Activated naive CD4-positive, alpha-beta T cell treated with anti-CD3 and anti-CD28 coated beads, Interleukin-2, amount 50 U/mL, for 24 hours (primary cell): ENCODE results near the gene TMIGD3.

Source experiments
- H3K27ac Mint-ChIP-seq: one replicate; pipeline ENCODE4 v1.8.0; 2021; ENCODE audit warnings: mild to moderate bottlenecking, mixed read lengths
- H3K27me3 Mint-ChIP-seq: one replicate; pipeline ENCODE4 v1.8.0; 2021; ENCODE audit warnings: mixed read lengths
- H3K36me3 Mint-ChIP-seq: one replicate; pipeline ENCODE4 v1.8.0; 2021; ENCODE audit warnings: mixed read lengths
- H3K4me1 Mint-ChIP-seq: one replicate; pipeline ENCODE4 v1.8.0; 2021; ENCODE audit warnings: mixed read lengths
- H3K4me3 Mint-ChIP-seq: one replicate; pipeline ENCODE4 v1.8.0; 2021; ENCODE audit warnings: mild to moderate bottlenecking, mixed read lengths
- H3K9me3 Mint-ChIP-seq: one replicate; pipeline ENCODE4 v1.8.0; 2021; ENCODE audit warnings: mixed read lengths

The TMIGD3 gene

DNA sequence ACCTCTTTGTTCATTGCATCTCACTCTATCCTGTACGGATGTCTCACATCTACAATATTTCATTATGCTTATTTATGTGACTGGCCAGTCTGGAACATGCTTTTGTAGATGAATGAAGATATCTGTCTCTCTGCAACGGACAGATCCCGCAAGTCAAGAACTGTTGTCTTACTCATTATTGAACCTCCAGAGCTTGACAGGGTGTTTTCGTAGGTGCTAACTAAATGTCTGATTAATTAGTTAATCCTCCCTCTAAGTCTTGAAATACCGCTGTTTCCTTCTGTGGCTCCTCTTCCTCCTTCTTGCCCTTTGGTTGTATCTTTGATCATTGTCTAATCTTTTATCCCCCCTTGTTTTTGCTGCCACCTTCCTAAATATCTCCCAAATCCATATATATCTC lies 32.8 kb downstream of the TMIGD3 start:
- Mint-ChIP-seq H3K27ac (no peak overlapping the region), H3K27me3 (no peaks in the 10 kb centered on the region), H3K36me3 (peaks cover 6% of the 10 kb centered on the region), H3K4me3 (no peak overlapping the region), H3K4me1 (peaks cover 28% of the 10 kb centered on the region), H3K9me3 (no peaks in the 10 kb centered on the region)

DNA sequence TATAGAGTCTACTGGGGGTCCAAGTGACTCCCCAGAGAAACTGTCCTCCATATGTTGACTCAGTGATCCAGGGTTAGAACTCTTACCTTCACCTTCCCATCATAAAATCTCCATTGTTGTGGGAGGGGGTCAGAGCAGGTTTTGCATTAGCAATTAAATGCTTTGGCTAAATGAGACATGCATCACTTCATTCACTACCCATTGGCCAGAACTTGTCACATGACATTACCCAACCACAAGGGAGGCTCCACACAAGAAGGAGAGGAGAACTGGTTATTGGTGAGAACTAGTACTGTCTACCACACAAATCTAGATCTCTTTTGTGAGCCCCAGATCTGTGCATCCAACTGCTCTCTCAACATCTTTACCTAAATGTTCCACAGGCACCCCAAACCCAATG lies 33.9 kb downstream of the TMIGD3 start:
- Mint-ChIP-seq H3K36me3 (peaks cover 9% of the 10 kb centered on the region), H3K27ac (no peak overlapping the region), H3K27me3 (no peaks in the 10 kb centered on the region), H3K4me1 (peaks cover 25% of the 10 kb centered on the region), H3K4me3 (no peak overlapping the region), H3K9me3 (no peaks in the 10 kb centered on the region)

DNA sequence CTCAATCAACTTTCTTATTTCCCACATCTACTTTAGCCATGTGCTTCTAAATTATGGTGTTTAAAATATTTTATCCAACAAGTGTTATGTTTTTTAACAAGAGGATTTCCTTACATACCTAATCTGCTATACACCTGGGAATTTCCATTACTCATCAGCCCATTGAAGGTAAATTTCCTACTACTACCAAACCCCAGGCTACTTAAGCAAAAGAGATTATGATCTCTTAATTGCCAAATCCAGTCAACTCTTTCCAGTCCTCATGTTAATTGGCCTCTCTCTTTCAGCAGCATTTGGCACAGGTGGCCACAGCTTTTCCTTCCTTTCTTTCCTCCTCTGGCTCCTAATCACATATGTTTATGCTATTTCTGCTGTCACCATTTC lies 34.7 kb downstream of the TMIGD3 start:
- H3K4me3 Mint-ChIP-seq: no peak overlapping the region
- H3K4me1 Mint-ChIP-seq: peaks cover 28% of the 10 kb centered on the region
- no peak overlapping the region for H3K27ac Mint-ChIP-seq
- no peaks in the 10 kb centered on the region for H3K27me3 Mint-ChIP-seq
- H3K36me3 Mint-ChIP-seq: peaks cover 12% of the 10 kb centered on the region
- H3K9me3 Mint-ChIP-seq: no peaks in the 10 kb centered on the region

DNA sequence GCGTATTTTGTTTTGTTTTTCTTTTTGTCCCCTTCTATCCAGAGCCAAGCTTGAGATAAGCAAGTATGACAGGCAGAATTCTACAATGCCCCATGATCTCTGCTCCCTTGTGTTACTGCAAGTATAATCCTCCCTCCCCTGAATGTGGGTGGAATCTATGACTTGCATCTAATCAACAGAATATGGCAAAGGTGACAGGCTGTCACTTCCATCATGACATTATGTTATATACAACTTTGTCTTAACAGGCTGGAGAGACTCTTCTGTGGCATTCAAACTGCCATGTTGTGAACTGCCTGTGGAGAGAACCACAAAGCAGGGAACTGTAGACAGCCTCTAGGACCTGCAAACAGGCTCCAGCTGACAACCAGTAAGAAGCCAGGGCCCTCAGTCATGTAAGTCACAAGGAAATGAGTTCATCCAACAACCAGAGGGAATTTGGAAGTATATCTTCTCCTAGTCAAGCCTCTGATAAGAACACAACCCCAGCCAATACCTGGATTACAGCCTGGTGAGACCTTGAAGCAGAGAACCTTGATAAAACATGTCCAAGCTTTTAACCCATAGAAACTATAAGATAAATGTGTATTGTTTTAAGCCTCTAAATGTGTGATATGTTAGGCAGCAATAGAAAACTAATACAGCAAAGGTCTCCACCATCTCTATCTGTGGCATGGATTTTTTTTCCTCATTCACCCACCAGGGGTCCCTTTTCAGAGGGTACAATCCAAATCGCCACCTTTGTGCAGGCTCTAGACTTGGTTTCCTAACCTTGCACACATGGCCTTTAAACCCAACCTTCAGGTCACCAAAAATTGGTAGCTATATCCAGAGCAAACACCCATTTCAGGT lies 35.3 kb downstream of the TMIGD3 start:
- H3K27ac Mint-ChIP-seq: peak overlapping the region; percentile 25
- peaks cover 15% of the 10 kb centered on the region for H3K36me3 Mint-ChIP-seq
- H3K4me1 Mint-ChIP-seq: peaks cover 29% of the 10 kb centered on the region
- H3K9me3 Mint-ChIP-seq: no peaks in the 10 kb centered on the region
- no peaks in the 10 kb centered on the region for H3K27me3 Mint-ChIP-seq
- no peak overlapping the region for H3K4me3 Mint-ChIP-seq

DNA sequence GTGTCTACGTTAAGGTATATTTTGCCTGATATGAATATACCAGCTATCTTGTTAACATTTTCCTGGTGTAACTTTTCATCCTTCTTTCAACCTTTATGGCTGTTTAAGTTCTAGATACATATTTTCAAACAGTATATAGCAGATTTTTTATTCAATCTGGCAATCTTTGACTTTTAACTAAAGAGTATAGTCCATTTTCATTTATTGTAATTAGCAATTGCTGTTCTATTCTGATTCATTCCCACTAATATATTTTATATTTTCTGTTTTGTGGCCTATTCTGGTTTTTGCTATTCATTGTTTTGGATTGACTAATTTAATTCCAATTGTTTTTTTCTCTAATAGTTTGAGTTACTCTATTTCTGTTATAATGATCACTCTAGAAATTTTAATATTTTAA lies 37.0 kb downstream of the TMIGD3 start:
- H3K27me3 Mint-ChIP-seq: no peaks in the 10 kb centered on the region
- no peak overlapping the region for H3K27ac Mint-ChIP-seq
- H3K9me3 Mint-ChIP-seq: no peaks in the 10 kb centered on the region
- peaks cover 32% of the 10 kb centered on the region for H3K4me1 Mint-ChIP-seq
- H3K36me3 Mint-ChIP-seq: peaks cover 17% of the 10 kb centered on the region
- H3K4me3 Mint-ChIP-seq: no peak overlapping the region

DNA sequence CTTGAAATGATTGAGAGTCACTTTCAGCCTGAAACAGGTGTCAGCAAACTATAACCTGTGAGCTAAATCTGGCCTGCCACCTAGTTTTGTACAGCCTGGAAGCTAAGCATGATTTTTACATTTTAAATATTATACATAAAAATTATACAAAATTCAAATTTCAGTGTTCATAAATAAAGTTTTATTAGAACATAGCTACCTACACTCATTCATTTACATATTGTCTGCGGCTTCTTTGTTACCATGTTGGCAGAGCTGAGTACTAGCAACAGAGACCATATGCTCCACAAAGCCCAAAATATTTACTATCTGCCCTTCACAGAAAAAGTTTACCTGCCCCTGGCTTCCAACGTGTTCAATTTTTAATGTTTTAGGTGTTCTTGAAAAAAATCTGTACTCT lies 37.7 kb downstream of the TMIGD3 start:
- H3K27me3 Mint-ChIP-seq: no peaks in the 10 kb centered on the region
- H3K4me3 Mint-ChIP-seq: no peak overlapping the region
- H3K27ac Mint-ChIP-seq: no peak overlapping the region
- no peaks in the 10 kb centered on the region for H3K9me3 Mint-ChIP-seq
- H3K4me1 Mint-ChIP-seq: peaks cover 32% of the 10 kb centered on the region
- peaks cover 18% of the 10 kb centered on the region for H3K36me3 Mint-ChIP-seq

DNA sequence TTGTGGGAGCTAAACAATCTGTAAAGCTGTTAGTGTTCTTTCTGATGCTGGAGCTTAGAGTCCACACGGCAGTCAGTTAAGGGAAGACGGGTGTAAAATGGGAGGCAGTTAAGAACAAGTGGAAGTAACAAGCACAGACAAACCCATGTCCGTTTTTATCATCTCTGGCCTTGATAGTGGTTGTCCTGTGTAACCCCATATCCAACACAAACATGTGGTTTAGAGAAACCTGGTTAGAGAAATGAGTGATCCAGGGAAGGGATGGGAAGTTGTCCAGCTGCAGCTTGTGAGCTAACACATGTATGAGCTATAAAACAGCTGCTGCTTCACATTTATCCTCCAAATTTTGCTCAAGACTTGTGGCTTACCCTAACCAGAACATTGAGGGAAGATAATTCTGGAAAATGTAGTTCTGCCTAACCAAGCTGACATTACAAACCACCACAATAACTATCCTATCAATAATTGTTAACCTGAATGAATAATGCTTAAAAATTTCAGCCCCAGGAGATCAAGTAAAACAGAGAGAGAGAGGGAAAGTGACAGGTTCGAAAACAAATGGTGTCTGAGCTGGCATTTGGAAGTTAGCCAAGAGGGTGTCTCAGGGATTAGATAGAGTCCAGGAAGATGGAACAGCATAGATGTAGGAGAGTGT lies 40.3 kb downstream of the TMIGD3 start:
- Mint-ChIP-seq H3K4me1 (peaks cover 37% of the 10 kb centered on the region), H3K27ac (peak overlapping the region; percentile 80), H3K4me3 (no peak overlapping the region), H3K27me3 (no peaks in the 10 kb centered on the region), H3K36me3 (peaks cover 24% of the 10 kb centered on the region), H3K9me3 (no peaks in the 10 kb centered on the region)

DNA sequence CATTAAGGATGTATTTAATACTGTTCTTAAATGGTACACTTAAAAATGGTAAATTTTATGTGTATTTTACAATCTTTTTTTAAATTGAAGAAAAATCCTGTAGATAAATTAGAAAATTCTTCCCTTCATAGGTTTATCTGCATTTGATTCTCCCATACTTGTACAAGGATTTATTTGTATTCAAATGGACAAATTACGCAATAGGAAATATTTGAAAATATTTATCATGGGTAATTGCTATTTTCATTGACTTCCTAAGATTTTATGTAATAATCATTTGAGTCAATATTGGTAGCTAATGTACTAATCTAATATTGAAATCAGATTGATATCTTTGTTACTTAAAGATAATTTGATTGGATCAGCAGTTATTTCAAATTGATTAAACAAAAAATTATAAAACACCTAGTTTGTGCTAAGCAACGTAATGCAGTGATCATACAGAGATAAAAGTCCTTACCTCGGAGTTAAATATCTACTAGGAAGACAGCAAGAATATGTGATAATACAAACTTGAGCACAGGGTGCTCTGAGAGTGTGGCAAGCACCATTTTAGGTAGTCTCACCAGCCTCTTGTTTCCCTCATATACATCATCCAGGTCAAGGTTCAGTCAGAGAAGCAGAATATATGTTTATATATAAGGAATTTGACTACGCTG lies 40.9 kb downstream of the TMIGD3 start:
- no peak overlapping the region for H3K27ac Mint-ChIP-seq
- no peaks in the 10 kb centered on the region for H3K27me3 Mint-ChIP-seq
- H3K9me3 Mint-ChIP-seq: no peaks in the 10 kb centered on the region
- no peak overlapping the region for H3K4me3 Mint-ChIP-seq
- H3K36me3 Mint-ChIP-seq: peaks cover 25% of the 10 kb centered on the region
- H3K4me1 Mint-ChIP-seq: peaks cover 38% of the 10 kb centered on the region

DNA sequence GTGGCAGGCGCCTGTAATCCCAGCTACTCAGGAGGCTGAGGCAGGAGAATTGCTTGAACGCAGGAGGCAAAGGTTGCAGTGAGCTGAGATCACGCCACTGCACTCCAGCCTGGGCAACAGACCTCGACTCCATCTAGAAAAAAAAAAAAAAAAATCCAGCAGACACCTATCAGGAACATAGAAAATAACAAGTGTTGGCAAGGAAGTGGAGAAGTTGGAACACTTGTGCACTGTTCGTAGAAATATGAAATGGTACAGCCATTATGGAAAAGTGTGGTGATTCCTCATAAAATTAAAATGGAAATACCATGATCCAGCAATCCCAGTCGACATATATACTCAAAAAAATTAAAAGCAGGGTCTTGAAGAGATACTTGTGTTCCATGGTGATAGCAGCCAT lies 41.7 kb downstream of the TMIGD3 start:
- Mint-ChIP-seq H3K36me3 (peaks cover 23% of the 10 kb centered on the region), H3K27ac (no peak overlapping the region), H3K4me3 (no peak overlapping the region), H3K4me1 (peaks cover 36% of the 10 kb centered on the region), H3K27me3 (no peaks in the 10 kb centered on the region), H3K9me3 (no peaks in the 10 kb centered on the region)

DNA sequence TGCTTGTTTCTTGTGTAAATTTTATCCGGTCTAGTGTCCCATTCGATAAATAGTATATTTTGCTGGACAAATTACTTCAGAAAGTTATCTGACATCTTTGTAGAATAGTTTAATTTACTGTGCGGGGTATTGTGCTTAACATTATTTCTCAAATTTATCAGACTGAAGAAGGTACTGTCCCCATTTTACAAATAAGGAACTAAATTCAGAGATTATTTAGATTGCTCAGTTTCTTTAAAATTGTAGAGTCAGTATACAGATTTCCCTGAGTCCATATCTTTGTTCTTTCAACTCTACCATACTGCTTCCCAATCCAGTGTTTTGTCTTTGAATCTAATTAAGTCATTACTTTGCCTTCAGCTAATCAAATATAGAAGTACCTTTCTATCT lies 47.8 kb downstream of the TMIGD3 start:
- Mint-ChIP-seq H3K9me3 (no peaks in the 10 kb centered on the region), H3K36me3 (peaks cover 25% of the 10 kb centered on the region), H3K4me1 (peaks cover 71% of the 10 kb centered on the region), H3K27ac (peak overlapping the region; percentile 51), H3K27me3 (no peaks in the 10 kb centered on the region), H3K4me3 (peak overlapping the region; percentile 52)

DNA sequence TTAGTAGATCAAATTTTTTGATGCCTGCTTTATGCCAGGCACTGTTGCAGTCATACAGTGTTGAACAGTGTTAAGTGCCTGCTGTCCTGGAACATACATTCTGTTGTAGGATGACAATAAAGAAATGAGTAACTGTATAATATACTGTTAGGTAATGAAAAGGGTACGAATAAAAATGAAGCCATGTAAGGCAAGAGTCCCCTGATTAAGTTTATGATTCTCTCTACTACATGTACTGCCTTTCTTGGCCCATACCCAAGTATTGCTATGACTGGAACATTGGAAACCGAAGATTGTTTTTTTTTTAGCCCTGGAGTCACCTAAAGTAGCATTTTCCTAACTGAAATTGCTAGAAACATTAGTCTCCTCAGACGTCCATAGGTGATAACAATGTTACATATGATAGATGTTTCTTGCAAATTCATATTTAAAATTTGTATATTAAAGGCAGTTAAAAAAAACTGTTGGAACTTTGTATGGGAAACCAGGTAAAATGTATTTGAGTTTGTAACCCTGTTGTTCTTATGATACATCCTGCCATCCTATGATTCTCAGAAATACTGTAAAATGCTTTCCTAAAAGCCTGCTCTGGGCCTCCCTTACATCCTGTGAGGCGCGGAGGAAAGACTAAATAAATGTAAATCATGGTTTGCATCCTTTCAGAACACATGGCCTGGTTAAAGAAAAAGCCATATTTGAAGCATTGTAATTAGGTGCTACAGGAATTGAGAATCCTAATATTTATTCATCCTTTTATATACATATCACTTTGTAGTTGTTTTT lies 48.4 kb downstream of the TMIGD3 start:
- no peaks in the 10 kb centered on the region for H3K9me3 Mint-ChIP-seq
- H3K27me3 Mint-ChIP-seq: no peaks in the 10 kb centered on the region
- H3K4me3 Mint-ChIP-seq: peak overlapping the region; percentile 52
- H3K27ac Mint-ChIP-seq: peak overlapping the region; percentile 68
- H3K4me1 Mint-ChIP-seq: peaks cover 77% of the 10 kb centered on the region
- H3K36me3 Mint-ChIP-seq: peaks cover 24% of the 10 kb centered on the region

DNA sequence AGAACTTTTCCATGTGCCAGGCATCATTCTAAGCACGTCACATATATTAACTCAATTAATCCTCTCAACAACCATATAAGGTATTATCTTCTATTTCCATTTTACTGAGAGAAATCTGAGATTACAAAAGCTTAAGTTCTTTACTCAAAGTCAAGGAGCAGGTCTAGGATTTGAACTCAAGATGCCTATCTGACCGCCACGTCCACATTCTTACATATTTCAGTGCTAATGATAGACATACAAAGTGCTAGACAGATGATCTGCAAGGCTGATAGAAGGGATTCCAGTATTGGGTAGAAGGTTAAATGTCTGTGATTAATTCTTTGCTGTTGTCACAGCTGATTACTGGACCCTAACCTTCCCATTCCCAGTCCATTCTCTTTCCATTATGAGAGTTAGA lies 49.7 kb downstream of the TMIGD3 start:
- no peaks in the 10 kb centered on the region for H3K9me3 Mint-ChIP-seq
- H3K4me3 Mint-ChIP-seq: no peak overlapping the region
- H3K36me3 Mint-ChIP-seq: peaks cover 27% of the 10 kb centered on the region
- H3K27me3 Mint-ChIP-seq: no peaks in the 10 kb centered on the region
- H3K27ac Mint-ChIP-seq: peak overlapping the region; percentile 23
- peaks cover 84% of the 10 kb centered on the region for H3K4me1 Mint-ChIP-seq

DNA sequence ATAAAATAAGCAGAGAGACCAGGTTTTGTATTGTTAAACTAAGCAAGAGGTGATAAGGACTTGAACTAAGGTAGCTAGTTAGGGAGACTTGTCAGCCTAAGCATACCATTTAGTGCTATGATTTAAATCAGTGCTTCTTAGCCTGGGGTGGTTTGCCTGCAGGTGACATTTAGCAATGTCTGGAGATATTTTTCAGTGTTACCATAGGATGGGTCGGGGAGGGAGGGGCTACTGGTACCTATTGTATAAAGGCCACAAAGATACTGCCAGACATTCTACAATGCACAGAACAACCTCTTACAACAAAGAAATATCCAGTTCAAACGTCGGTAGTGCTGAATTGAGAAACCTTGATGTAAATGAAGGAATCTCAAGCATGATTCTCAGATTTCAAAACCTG lies 50.9 kb downstream of the TMIGD3 start:
- no peak overlapping the region for H3K27ac Mint-ChIP-seq
- no peaks in the 10 kb centered on the region for H3K9me3 Mint-ChIP-seq
- H3K4me3 Mint-ChIP-seq: peak overlapping the region; percentile 15
- no peaks in the 10 kb centered on the region for H3K27me3 Mint-ChIP-seq
- H3K4me1 Mint-ChIP-seq: peaks cover 85% of the 10 kb centered on the region
- H3K36me3 Mint-ChIP-seq: peaks cover 29% of the 10 kb centered on the region

DNA sequence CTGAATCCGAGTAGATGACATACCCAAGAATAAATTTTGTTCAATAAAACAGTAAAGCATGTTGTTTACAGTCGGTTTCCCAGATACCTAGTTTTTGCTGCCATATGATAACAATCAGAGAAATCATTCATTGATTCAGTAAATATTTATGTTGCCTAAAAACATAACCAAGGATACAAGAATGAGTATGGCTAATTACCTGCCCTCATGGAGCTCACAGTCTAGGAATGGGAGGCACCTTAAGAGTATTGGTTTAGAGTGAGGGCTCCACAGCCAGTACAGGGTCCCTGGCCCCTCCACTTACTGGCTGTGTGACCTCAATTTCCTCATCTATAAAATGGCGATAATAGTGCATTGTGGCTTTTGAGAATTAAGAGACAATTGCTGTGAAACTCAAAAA lies 53.2 kb downstream of the TMIGD3 start:
- Mint-ChIP-seq H3K36me3 (peaks cover 34% of the 10 kb centered on the region), H3K27me3 (no peaks in the 10 kb centered on the region), H3K4me1 (peaks cover 90% of the 10 kb centered on the region)

DNA sequence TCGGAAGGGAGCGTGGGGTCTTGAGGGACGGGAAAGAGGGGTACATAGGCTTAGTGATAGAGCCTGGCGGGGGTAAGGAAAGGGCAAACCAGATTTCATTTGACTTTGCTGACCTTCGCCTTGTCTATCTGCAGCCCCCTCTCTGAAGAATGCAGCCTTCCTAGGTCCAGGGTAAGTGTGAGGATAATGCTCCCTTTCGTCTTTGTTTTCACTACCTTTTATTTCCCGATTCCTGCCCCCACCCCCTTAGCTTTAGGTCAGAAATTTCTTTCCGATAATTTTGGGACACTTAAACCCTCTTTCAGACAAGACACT lies 53.8 kb downstream of the TMIGD3 start:
- H3K4me3 Mint-ChIP-seq: peak overlapping the region; percentile 100
- peaks cover 90% of the 10 kb centered on the region for H3K4me1 Mint-ChIP-seq
- no peaks in the 10 kb centered on the region for H3K27me3 Mint-ChIP-seq
- H3K36me3 Mint-ChIP-seq: peaks cover 33% of the 10 kb centered on the region
- H3K9me3 Mint-ChIP-seq: no peaks in the 10 kb centered on the region
- H3K27ac Mint-ChIP-seq: peak overlapping the region; percentile 99

More for the DNA sequence above, 53.2 kb downstream of the TMIGD3 start:
- Mint-ChIP-seq H3K27ac (peak overlapping the region; percentile 99), H3K9me3 (no peaks in the 10 kb centered on the region), H3K4me3 (peak overlapping the region; percentile 100)
